Measurements from ENCODE around the gene NBEAL1. TPM values are rescaled to one million over a fixed set of nuclear protein-coding genes. Genes with fewer than 3 reads are reported as not detected.

Gene NBEAL1
- total and polyA plus RNA-seq, 2 of the 8 experiments (the other 6 are each of a cell fraction or from before 2014, with no cell fraction given) = 2.3 to 10.7 TPM

- Histone ChIP-seq H2AFZ (ENCODE audit: low read length) (no peak overlapping the region), H3K14ac (ENCODE audit: insufficient read length) (no peak overlapping the region), H2BK5ac (ENCODE audit: low read depth, low read length) (no peak overlapping the region), H4K20me1 (replicated peaks in 1 of 2; ENCODE audit: control insufficient read depth in 1 of 2, insufficient read depth in 2 of 2, low read length in 2 of 2) (peaks cover 0 to 1% of the 10 kb centered on the region in 2 experiments), H2BK12ac (ENCODE audit: low read depth, low read length) (no peak overlapping the region), H3K79me1 (ENCODE audit: low read depth, low read length) (no peaks in the 10 kb centered on the region), H2BK15ac (ENCODE audit: low read length) (no peak overlapping the region), H3K9ac (replicated peaks in 1 of 4; ENCODE audit: extremely low read depth in 1 of 4, low read depth in 3 of 4, low read length in 3 of 4) (no peak overlapping the region), H3K23ac (ENCODE audit: insufficient read length) (no peak overlapping the region), H3K4me2 (ENCODE audit: insufficient read depth in 1 of 2, low read depth in 2 of 2, low read length in 2 of 2) (no peak overlapping the region), H4K91ac (replicated peaks; ENCODE audit: insufficient read length, low read length) (no peak overlapping the region), H3K9me3 (ENCODE audit: insufficient read depth in 2 of 2, low read depth in 1 of 2, low read length in 1 of 2) (no peaks in the 10 kb centered on the region), H3K27ac (ENCODE audit: low read depth, low read length) (no peak overlapping the region), H2BK20ac (ENCODE audit: low read length) (no peak overlapping the region), H2AK5ac (ENCODE audit: low read depth, low read length) (no peak overlapping the region), H3K79me2 (ENCODE audit: control insufficient read depth in 1 of 2, insufficient read depth in 2 of 2, low read length in 2 of 2) (no peaks in the 10 kb centered on the region), H3K18ac (ENCODE audit: extremely low read depth, low read length) (no peak overlapping the region), H3K56ac (replicated peaks; ENCODE audit: insufficient read length, low read depth, low read length) (no peak overlapping the region), H3K4ac (replicated peaks; ENCODE audit: insufficient read length, low read depth, low read length) (no peak overlapping the region), H3K23me2 (ENCODE audit: low read depth, low read length) (no peaks in the 10 kb centered on the region), H3K4me1 (replicated peaks in 1 of 4; ENCODE audit: control insufficient read depth in 3 of 4, insufficient read depth in 4 of 4, low read length in 3 of 4) (no peaks in the 10 kb centered on the region), H2BK120ac (replicated peaks; ENCODE audit: low read depth, low read length) (no peak overlapping the region), H3K36me3 (ENCODE audit: control insufficient read depth in 2 of 4, insufficient read depth in 4 of 4, low read length in 3 of 4) (no peaks in the 10 kb centered on the region), H3K4me3 (ENCODE audit: extremely low read depth in 1 of 4, insufficient read depth in 2 of 4, low read depth in 3 of 4, low read length in 4 of 4) (no peak overlapping the region), H4K5ac (ENCODE audit: insufficient read length, low read depth, low read length) (no peak overlapping the region), H4K8ac (ENCODE audit: extremely low read depth, insufficient read depth, low read length) (no peak overlapping the region), H3K27me3 (replicated peaks in 1 of 4; ENCODE audit: control insufficient read depth in 3 of 4, extremely low read depth in 1 of 4, insufficient read depth in 3 of 4, low read length in 3 of 4) (no peaks in the 10 kb centered on the region)
- DNase-seq (ENCODE audit: low read depth in 1 of 2, low spot score in 2 of 2) (no peak), FAIRE-seq (no peak)
- ChIA-PET CTCF (ENCODE audit: partially characterized antibody) (interaction anchor here (1.1 kb wide), 1 partner anchor 854 kb away, joined by 3 read pairs; no protein-coding TSS in a partner anchor), POLR2A (ENCODE audit: partially characterized antibody) (no interaction called here)
- 95% methylated on average over 3 of the region's 3 CpGs; no CpG with 5 or more reads in 1 of the 2 experiments for WGBS, 2 experiments (ENCODE audit: extremely low coverage in 1 of 2, insufficient coverage in 1 of 2, insufficient read length in 1 of 2, insufficient replicate concordance in 2 of 2, low coverage in 1 of 2, low lambda C conversion rate in 2 of 2, missing lambda C conversion rate in 1 of 2)
- TF ChIP-seq CTBP2 (IDR thresholded peaks at IDR 0.05; ENCODE audit: borderline replicate concordance, insufficient read depth, insufficient read length, low read length) (no peak), GTF2F1 (IDR thresholded peaks at IDR 0.05; ENCODE audit: borderline replicate concordance, low read depth, low read length) (no peak), POLR2A (IDR thresholded peaks at IDR 0.05; ENCODE audit: control extremely low read depth in 1 of 2, low read depth in 2 of 2, low read length in 2 of 2) (no peak), RBBP5 (IDR thresholded peaks at IDR 0.05; ENCODE audit: borderline replicate concordance, low read depth, low read length) (no peak), PHF8 (conservative IDR thresholded peaks at IDR 0.05; ENCODE audit: low read depth, low read length) (no peak), YY1 (IDR thresholded peaks at IDR 0.05; ENCODE audit: low read depth, low read length) (no peak), SIX5 (IDR thresholded peaks at IDR 0.05; ENCODE audit: low read depth, low read length) (no peak), BACH1 (IDR thresholded peaks at IDR 0.05; ENCODE audit: low read length) (no peak), SP2 (IDR thresholded peaks at IDR 0.05; ENCODE audit: low read length) (no peak)
- TF ChIP-seq, protein P1, sequence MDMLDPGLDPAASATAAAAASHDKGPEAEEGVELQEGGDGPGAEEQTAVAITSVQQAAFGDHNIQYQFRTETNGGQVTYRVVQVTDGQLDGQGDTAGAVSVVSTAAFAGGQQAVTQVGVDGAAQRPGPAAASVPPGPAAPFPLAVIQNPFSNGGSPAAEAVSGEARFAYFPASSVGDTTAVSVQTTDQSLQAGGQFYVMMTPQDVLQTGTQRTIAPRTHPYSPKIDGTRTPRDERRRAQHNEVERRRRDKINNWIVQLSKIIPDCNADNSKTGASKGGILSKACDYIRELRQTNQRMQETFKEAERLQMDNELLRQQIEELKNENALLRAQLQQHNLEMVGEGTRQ (IDR thresholded peaks at IDR 0.05; ENCODE audit: low read length) = no peak
- TF ChIP-seq, protein P2, sequence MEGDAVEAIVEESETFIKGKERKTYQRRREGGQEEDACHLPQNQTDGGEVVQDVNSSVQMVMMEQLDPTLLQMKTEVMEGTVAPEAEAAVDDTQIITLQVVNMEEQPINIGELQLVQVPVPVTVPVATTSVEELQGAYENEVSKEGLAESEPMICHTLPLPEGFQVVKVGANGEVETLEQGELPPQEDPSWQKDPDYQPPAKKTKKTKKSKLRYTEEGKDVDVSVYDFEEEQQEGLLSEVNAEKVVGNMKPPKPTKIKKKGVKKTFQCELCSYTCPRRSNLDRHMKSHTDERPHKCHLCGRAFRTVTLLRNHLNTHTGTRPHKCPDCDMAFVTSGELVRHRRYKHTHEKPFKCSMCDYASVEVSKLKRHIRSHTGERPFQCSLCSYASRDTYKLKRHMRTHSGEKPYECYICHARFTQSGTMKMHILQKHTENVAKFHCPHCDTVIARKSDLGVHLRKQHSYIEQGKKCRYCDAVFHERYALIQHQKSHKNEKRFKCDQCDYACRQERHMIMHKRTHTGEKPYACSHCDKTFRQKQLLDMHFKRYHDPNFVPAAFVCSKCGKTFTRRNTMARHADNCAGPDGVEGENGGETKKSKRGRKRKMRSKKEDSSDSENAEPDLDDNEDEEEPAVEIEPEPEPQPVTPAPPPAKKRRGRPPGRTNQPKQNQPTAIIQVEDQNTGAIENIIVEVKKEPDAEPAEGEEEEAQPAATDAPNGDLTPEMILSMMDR (IDR thresholded peaks at IDR 0.05; ENCODE audit: control extremely low read depth in 1 of 3, insufficient read depth in 1 of 3, low read depth in 1 of 3, low read length in 3 of 3) = no peak
Observed at GRCh38 chr2:203052539-203052938, 37.9 kb downstream of the NBEAL1 start.
